HCT116 (cell line): Measurements from ENCODE around the gene RARG. TPM values are rescaled to one million over a fixed set of nuclear protein-coding genes. Genes with fewer than 3 reads are reported as not detected.
A peak's percentile ranks its signal among the peaks of the same experiment; 100 is the strongest.

Source experiments
- ATAC-seq: fragments of 200-7000 bp; cut with Tn5 transposase; 2 replicates; pipeline ENCODE4 v1.9.1; 2020; ENCODE audit warnings: mild to moderate bottlenecking, moderate library complexity
- BruUV-seq: library from RNA; stranded (reverse); fragments of 400-500 nt; replicated peaks from 2 replicates; lab custom pipeline; 2021; lab: Mats Ljungman, UMichigan
- CTCF ChIA-PET: fragments of 300-600 bp; sonication (Branson Sonifier 250); formaldehyde crosslinking; loops from one replicate; lab custom pipeline; 2021; ENCODE audit warnings: antibody characterized with exemption; lab: Charles Lee
- POLR2A ChIA-PET: fragments of 300-600, 350-600 bp; sonication (Branson Sonifier 250); formaldehyde crosslinking; loops from one replicate; lab custom pipeline; 2021; ENCODE audit warnings: antibody characterized with exemption; lab: Charles Lee
- RAD21 ChIA-PET, 2 experiments: fragments of 300-600 bp; sonication (Branson Sonifier 250); formaldehyde crosslinking; loops; one replicate each; lab custom pipeline; 2023; ENCODE audit warnings: low total read pairs in 2 of 2; ENCODE audit not compliant: uncharacterized antibody in 2 of 2, unreplicated experiment in 2 of 2, low non-redundant PET in 1 of 2; lab: Charles Lee
- DNase-seq: peaks from one replicate; pipeline ENCODE4 v3.0.0-alpha.2; 2010; ENCODE audit warnings: low read depth, low spot score
- H2AFZ ChIP-seq: fragments of 200-600 bp; shearing (Covaris generic), sonication (generic); 2 replicates; pipeline ENCODE4 v1.6.1; 2017; ENCODE audit warnings: low read depth, mixed run types, mixed read lengths, antibody characterized with exemption, low read length; ENCODE audit not compliant: poor library complexity, severe bottlenecking
- H3K27ac ChIP-seq: 2 replicates; pipeline ENCODE4 v1.5.1; 2012; ENCODE audit warnings: low read depth, low read length
- H3K27me3 ChIP-seq: fragments of 200-600 bp; sonication (generic); 2 replicates; pipeline ENCODE4 v1.6.1; 2016; ENCODE audit warnings: mixed run types, low read length, mixed read lengths; ENCODE audit not compliant: insufficient read depth
- H3K36me3 ChIP-seq, 2 experiments: fragments of 200-500 bp in 1 of 2; fragments of 200-600 bp in 1 of 2; sonication (Bioruptor generic) in 1 of 2; sonication (generic) in 1 of 2; 2 replicates each; pipeline versions ENCODE4 v1.5.1 to v1.6.1; 2014 to 2016; ENCODE audit warnings: low read length in 2 of 2, inconsistent platforms in 1 of 2, mixed read lengths in 1 of 2, mixed run types in 1 of 2; ENCODE audit not compliant: insufficient read depth in 2 of 2, control insufficient read depth in 1 of 2
- H3K4me1 ChIP-seq, 2 experiments: fragments of 200-600 bp in 1 of 2; sonication (generic) in 1 of 2; 2 replicates each; pipeline versions ENCODE4 v1.5.1 to v1.6.1; 2012 to 2017; ENCODE audit warnings: low read length in 2 of 2, inconsistent platforms in 1 of 2, mild to moderate bottlenecking in 1 of 2, mixed read lengths in 1 of 2, mixed run types in 1 of 2, moderate library complexity in 1 of 2; ENCODE audit not compliant: insufficient read depth in 2 of 2, control insufficient read depth in 1 of 2
- H3K4me2 ChIP-seq: fragments of 200-600 bp; sonication (generic); 2 replicates; pipeline ENCODE4 v1.6.1; 2017; ENCODE audit warnings: mixed run types, low read length, mixed read lengths
- H3K4me3 ChIP-seq, 2 experiments: fragments of 200-600 bp in 1 of 2; sonication (generic) in 1 of 2; replicated peaks in 1 of 2; 2 replicates each; pipeline ENCODE4 v1.5.1; 2011 to 2016; ENCODE audit warnings: low read length in 2 of 2, control low read depth in 1 of 2, low read depth in 1 of 2, mild to moderate bottlenecking in 1 of 2, mixed read lengths in 1 of 2, mixed run types in 1 of 2
- H3K79me2 ChIP-seq: fragments of 200-600 bp; sonication (generic); 2 replicates; pipeline ENCODE4 v1.6.1; 2017; ENCODE audit warnings: mild to moderate bottlenecking, mixed run types, low read length, moderate library complexity, mixed read lengths; ENCODE audit not compliant: insufficient read depth
- H3K9ac ChIP-seq: fragments of 200-600 bp; sonication (generic); 2 replicates; pipeline ENCODE4 v1.6.1; 2016; ENCODE audit warnings: low read length, mixed read lengths
- H3K9me2 ChIP-seq: fragments of 200-600 bp; sonication (generic), shearing (Covaris generic); 2 replicates; pipeline ENCODE4 v1.6.1; 2017; ENCODE audit warnings: mixed run types, mild to moderate bottlenecking, moderate library complexity; ENCODE audit not compliant: insufficient read depth
- H3K9me3 ChIP-seq, 2 experiments: fragments of 200-500 bp in 1 of 2; fragments of 200-600 bp in 1 of 2; sonication (Bioruptor generic) in 1 of 2; sonication (generic) in 1 of 2; 2 replicates each; pipeline ENCODE4 v1.6.1; 2014 to 2017; ENCODE audit warnings: low read length in 2 of 2, mixed read lengths in 2 of 2, inconsistent platforms in 1 of 2, low read depth in 1 of 2, mild to moderate bottlenecking in 1 of 2, mixed run types in 1 of 2, moderate library complexity in 1 of 2; ENCODE audit not compliant: control insufficient read depth in 1 of 2, insufficient read depth in 1 of 2
- H4K20me1 ChIP-seq: fragments of 200-600 bp; sonication (generic), shearing (Covaris generic); 2 replicates; pipeline ENCODE4 v1.6.1; 2017; ENCODE audit warnings: mixed run types, mild to moderate bottlenecking, moderate library complexity; ENCODE audit not compliant: insufficient read depth
- EZH2phosphoT487 ChIP-seq: fragments of 200-600 bp; IDR thresholded peaks from 2 replicates; pipeline ENCODE4 v1.6.1; 2018; ENCODE audit warnings: antibody characterized with exemption, borderline replicate concordance
- JUND ChIP-seq: IDR thresholded peaks from 2 replicates; pipeline ENCODE4 v1.6.1; 2012
- MAX ChIP-seq: IDR thresholded peaks from 2 replicates; pipeline ENCODE4 v1.6.1; 2012
- POLR2AphosphoS5 ChIP-seq: IDR thresholded peaks from 2 replicates; pipeline ENCODE4 v1.6.1; 2011; ENCODE audit warnings: mild to moderate bottlenecking, low read depth, low read length, moderate library complexity
- REST ChIP-seq: IDR thresholded peaks from 2 replicates; pipeline ENCODE4 v1.6.1; 2012; ENCODE audit warnings: low read depth
- SIN3A ChIP-seq: IDR thresholded peaks from 2 replicates; pipeline ENCODE4 v1.6.1; 2012; ENCODE audit warnings: low read depth
- TCF7L2 ChIP-seq: IDR thresholded peaks from 2 replicates; pipeline ENCODE4 v1.7.0; 2011; ENCODE audit warnings: borderline replicate concordance, inconsistent platforms; ENCODE audit not compliant: insufficient read depth, insufficient read length; ENCODE audit errors: extremely low read depth
- YY1 ChIP-seq: IDR thresholded peaks from 2 replicates; pipeline ENCODE4 v1.6.1; 2011; ENCODE audit warnings: low read length, low read depth, moderate library complexity, mild to moderate bottlenecking; ENCODE audit not compliant: insufficient replicate concordance; ENCODE audit errors: extremely low read depth
- ZNF274 ChIP-seq: fragments of 200-500 bp; sonication (Bioruptor generic); IDR thresholded peaks from 2 replicates; pipeline ENCODE4 v1.6.1; 2014; ENCODE audit warnings: mild to moderate bottlenecking, low read depth, low read length, inconsistent platforms
- intact Hi-C: fragments of 100-400 bp; cut with micrococcal nuclease; formaldehyde crosslinking; loops from 2 replicates; pipeline ENCODE4 v1.10.0; 2022
- total RNA-seq: library from RNA; stranded (reverse); gene quantifications from one replicate; pipeline ENCODE4 v1.2.1, GENCODE V29; 2021; ENCODE audit not compliant: unreplicated experiment
- TF ChIP-seq, protein P1 (sequence below): IDR thresholded peaks from 2 replicates; pipeline ENCODE4 v1.6.1; 2011; ENCODE audit warnings: mild to moderate bottlenecking, low read length, moderate library complexity; ENCODE audit not compliant: insufficient replicate concordance; ENCODE audit errors: extremely low read depth

The RARG gene
- total RNA-seq, 1 experiment from 2014 or later, result 68.9 TPM

GRCh38 chr12:53217051-53217930 is 14.7 kb downstream of the RARG start:
- peak overlapping the region in 1 of 2 experiments; percentile 15; a peak in 1 of 4 replicates for H3K4me3 ChIP-seq

DNA sequence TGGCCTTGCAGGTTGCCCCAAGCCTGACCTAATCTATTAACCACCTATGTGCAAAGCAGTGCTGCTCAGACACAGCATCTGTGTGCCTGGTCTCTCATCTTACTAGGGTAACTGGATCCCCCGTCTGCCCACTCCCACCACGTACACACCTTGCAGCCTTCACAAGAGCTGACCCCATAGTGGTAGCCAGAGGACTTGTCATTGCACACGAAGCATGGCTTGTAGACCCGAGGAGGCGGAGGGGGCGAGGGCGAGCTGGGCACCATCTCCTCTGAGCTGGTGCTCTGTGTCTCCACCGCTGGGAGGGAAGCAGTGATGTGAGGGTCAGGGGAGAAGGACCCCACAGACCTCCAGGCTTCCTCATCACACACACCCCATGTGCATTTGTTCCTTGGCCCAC is 16.5 kb downstream of the RARG start:
- Histone ChIP-seq H3K27me3 (no peaks in the 10 kb centered on the region), H3K27ac (no peak overlapping the region), H3K9me2 (no peaks in the 10 kb centered on the region), H3K4me1 (peaks cover 22 to 38% of the 10 kb centered on the region in 2 experiments), H3K9ac (no peak overlapping the region), H2AFZ (no peak overlapping the region), H3K9me3 (no peaks in the 10 kb centered on the region), H3K36me3 (peaks cover 11 to 27% of the 10 kb centered on the region in 2 experiments), H4K20me1 (no peaks in the 10 kb centered on the region), H3K79me2 (peaks cover 40% of the 10 kb centered on the region), H3K4me2 (no peak overlapping the region), H3K4me3 (no peak overlapping the region)
- DNase-seq (no peak), ATAC-seq (no peak)
- ChIA-PET RAD21 (no interaction called here), POLR2A (no interaction called here), CTCF (interaction anchor here (1.4 to 4.5 kb wide), 3 partner anchors 18 to 106 kb away, joined by 3 to 43 read pairs (median 34); partner anchors contain the start of gene AAAS)
- intact Hi-C loops, result no loop called here
- no TSS peak for BruUV-seq
- TF ChIP-seq ZNF274 (no peak), EZH2phosphoT487 (no peak), TCF7L2 (no peak), JUND (no peak), REST (no peak), YY1 (no peak), SIN3A (no peak)
- TF ChIP-seq, protein P1, sequence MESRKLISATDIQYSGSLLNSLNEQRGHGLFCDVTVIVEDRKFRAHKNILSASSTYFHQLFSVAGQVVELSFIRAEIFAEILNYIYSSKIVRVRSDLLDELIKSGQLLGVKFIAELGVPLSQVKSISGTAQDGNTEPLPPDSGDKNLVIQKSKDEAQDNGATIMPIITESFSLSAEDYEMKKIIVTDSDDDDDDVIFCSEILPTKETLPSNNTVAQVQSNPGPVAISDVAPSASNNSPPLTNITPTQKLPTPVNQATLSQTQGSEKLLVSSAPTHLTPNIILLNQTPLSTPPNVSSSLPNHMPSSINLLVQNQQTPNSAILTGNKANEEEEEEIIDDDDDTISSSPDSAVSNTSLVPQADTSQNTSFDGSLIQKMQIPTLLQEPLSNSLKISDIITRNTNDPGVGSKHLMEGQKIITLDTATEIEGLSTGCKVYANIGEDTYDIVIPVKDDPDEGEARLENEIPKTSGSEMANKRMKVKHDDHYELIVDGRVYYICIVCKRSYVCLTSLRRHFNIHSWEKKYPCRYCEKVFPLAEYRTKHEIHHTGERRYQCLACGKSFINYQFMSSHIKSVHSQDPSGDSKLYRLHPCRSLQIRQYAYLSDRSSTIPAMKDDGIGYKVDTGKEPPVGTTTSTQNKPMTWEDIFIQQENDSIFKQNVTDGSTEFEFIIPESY, result no peak

More at GRCh38 chr12:53217051-53217930, 14.7 kb downstream of the RARG start:
- H4K20me1 ChIP-seq, result no peaks in the 10 kb centered on the region
- peaks cover 7 to 13% of the 10 kb centered on the region in 2 experiments; a peak in 3 of 4 replicates for H3K36me3 ChIP-seq
- peak overlapping the region; percentile 100 for H3K4me2 ChIP-seq
- ATAC-seq, result no peak
- peaks cover 25 to 52% of the 10 kb centered on the region in 2 experiments for H3K4me1 ChIP-seq
- TF ChIP-seq MAX (no peak), POLR2AphosphoS5 (peak; percentile 28; the same call in 1 of the 2 replicates)
- H3K9me2 ChIP-seq, result no peaks in the 10 kb centered on the region
- peak overlapping the region; percentile 46 for H3K27ac ChIP-seq
- H2AFZ ChIP-seq, result no peak overlapping the region
- H3K79me2 ChIP-seq, result peaks cover 40% of the 10 kb centered on the region
- CTCF ChIA-PET, result interaction anchor here (1.0 to 1.6 kb wide), 5 partner anchors 20 to 104 kb away, joined by 3 to 5 read pairs (median 4); partner anchors contain the start of genes AAAS and ESPL1
- peak overlapping the region; percentile 93 for H3K9ac ChIP-seq
- RAD21 ChIA-PET, result interaction anchor here in 1 of 2 experiments (0.7 kb wide), 1 partner anchor 164 kb away, joined by 3 read pairs; no protein-coding TSS in a partner anchor
- POLR2A ChIA-PET, result interaction anchor here (1.4 kb wide), 1 partner anchor 11 kb away, joined by 3 read pairs; no protein-coding TSS in a partner anchor
- DNase-seq, result no peak
- no TSS peak for BruUV-seq
- H3K9me3 ChIP-seq, result no peaks in the 10 kb centered on the region
- H3K27me3 ChIP-seq, result no peaks in the 10 kb centered on the region
- intact Hi-C loops, result no loop called here
